ENCODE measurements around the gene FLII.

Gene FLII

DNA sequence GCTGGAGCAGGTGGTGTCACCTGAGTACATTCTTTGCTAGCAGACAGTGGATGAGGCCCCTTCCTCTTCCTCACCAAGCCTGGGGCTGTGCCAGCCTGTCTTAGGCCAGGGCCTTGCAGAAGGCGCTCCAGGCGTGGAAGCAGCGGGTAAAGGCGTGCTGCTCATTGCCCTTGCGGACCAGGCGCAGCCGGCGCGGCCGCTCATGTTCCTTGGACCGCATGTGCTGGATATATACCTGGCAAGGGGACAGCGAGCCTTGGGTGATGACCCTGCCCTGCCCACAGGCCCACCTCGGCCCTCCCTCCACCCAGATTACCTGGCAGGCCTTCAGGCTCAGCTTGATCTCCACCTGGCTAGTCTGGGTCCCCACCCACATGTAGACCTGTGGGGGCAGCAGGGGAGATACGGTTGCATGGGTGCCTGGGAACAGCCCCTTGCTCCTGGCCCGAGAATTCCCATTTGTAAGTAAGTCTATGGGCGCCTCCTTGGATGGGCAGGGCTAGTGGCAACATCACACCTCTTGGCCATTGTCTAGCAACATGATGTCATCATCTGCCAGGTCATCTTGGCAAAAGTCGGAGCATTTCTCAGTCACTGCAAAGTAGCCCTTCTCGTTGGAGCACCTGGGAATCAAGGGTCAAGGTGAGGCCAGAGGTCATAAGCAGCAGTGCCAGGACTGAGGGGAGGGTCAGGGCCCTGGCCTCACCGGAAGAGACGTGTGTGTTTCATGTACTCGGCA is 13.3 kb downstream of the FLII start:
- in situ Hi-C loops (cut with HindIII; ENCODE audit: low sequenced_read_pairs): no loop called here

DNA sequence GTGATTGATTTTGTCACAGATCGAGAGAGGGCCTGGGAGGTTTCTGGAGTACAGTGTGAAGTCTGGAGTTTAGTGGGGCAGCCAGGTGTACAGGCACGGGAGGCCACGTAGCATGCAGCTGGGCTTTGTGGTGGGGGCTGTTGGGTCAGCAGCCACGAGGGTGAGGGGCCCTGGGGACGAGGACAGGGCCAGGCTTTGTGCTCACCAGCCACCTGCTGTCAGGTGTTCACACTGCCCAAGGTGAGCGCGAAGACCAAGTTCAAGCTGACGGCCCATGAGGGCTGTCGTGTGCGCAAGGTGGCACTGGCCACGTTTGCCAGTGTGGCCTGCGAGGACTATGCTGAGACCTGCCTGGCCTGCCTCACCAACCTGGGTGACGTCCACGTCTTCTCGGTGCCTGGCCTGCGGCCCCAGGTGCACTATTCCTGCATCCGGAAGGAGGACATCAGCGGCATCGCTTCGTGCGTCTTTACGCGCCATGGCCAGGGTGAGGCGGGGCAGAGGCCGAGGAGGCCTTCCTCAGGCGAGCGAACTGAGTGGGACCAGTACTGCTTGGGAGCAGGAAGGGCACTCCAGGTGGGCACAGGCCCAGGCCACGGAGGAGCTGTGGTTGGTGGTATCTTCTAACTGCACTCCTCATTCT is 17.2 kb downstream of the FLII start:
- in situ Hi-C loops (cut with HindIII; ENCODE audit: low sequenced_read_pairs): no loop called here

- in situ Hi-C loops (cut with HindIII; ENCODE audit: low sequenced_read_pairs): no loop called here
Measured at GRCh38 chr17:18240449-18240848, 18.1 kb downstream of the FLII start.

GRCh38 chr17:18238299-18238698 is 20.2 kb downstream of the FLII start:
- in situ Hi-C loops (cut with HindIII; ENCODE audit: low sequenced_read_pairs): no loop called here

DNA sequence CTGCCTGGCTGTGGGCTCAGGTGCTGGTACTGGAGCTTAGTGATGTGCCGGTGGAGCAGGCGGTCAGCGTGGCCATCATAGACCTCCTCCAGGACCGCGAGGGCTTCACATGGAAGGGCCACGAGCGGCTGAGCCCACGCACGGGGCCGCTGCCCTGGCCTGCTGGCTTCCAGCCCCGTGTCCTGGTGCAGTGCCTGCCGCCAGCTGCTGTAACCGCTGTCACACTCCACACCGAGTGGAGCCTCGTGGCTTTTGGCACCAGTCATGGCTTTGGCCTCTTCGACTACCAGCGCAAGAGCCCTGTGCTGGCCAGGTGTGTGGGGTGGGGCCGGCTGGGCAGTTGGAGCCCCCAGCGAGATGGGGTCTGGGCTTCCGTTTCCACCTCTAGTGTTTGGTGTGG is 21.1 kb downstream of the FLII start:
- in situ Hi-C loops (cut with HindIII; ENCODE audit: low sequenced_read_pairs): no loop called here

DNA sequence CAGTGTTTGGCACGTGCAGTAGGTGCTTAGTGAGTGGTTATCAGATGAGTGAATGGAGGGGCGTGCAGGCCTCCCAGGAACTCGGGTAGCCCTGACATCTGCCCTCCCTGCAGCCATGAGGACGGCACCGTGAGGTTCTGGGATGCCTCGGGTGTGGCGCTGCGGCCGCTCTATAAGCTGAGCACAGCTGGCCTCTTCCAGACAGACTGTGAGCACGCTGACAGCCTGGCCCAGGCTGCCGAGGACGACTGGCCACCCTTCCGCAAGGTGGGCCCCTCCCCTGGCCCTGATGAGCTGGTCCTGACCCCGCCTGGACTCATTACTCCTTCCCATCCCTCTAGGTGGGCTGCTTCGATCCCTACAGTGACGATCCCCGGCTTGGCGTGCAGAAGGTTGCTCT is 22.0 kb downstream of the FLII start:
- in situ Hi-C loops (cut with HindIII; ENCODE audit: low sequenced_read_pairs): no loop called here

DNA sequence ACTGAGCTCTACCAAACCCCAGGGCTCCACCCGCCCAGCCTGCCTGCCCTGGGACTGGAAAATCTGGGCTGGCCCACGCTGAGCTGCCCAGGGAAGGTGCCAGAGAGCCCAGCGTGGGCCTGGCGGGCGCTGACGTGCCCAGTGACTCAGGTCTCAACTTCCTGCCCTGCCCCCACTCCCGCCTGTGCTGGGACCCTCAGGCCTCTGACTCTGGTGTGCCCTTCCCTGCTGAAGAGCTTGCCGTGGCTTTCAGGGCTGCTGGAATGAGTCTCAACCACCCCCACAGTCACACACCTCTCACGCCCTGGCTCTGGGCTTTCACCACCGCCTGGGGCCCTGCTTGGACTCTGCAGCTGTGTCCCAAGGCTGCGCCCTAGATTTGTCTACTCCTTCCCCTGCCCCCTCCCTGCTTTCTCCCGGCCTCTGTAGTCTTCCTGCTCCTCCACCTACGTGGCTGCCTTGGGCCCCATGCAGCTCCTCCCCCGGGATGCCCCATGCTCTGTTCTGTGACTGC is 22.7 kb downstream of the FLII start:
- in situ Hi-C loops (cut with HindIII; ENCODE audit: low sequenced_read_pairs): no loop called here

DNA sequence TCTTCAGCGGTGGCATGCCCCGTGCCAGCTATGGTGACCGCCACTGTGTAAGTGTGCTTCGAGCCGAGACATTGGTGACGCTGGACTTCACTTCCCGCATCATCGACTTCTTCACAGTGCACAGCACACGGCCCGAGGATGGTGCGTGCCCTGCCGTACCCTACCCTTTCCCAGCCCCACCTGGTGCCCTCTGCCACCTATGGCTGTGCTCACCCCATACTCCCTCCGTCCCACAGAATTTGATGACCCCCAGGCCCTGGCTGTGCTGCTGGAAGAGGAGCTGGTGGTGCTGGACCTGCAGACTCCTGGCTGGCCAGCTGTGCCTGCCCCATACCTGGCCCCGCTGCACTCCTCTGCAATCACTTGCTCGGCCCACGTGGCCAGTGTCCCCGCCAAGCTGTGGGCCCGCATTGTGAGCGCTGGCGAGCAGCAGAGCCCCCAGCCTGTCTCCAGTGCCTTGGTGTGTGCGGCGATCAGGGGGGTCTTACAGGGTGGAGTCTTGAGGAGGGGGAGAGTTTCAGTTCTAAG is 23.6 kb downstream of the FLII start:
- in situ Hi-C loops (cut with HindIII; ENCODE audit: low sequenced_read_pairs): no loop called here

GRCh38 chr17:18233803-18234518 is 24.6 kb downstream of the FLII start:
- in situ Hi-C loops (cut with HindIII; ENCODE audit: low sequenced_read_pairs): no loop called here

DNA sequence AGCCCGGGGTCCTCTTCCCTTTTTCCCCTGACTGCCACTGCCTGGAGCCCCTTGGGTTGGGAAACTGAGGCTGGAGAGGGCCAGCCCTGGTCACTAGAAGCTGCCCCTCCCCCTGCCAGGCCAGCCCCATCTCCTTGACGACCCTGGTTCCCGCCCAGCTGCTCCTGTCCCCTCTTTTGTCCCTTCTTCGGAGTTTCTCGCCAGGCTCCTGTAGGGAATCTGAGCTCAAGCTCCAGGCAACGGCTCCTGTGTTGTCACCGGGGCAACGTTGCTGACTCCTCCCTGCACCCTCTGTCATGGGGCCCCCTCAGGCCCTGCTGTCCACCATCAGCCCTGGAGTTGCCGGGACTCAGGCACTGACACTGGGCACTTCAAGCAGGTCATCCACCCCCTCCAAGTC is 27.4 kb downstream of the FLII start:
- in situ Hi-C loops (cut with HindIII; ENCODE audit: low sequenced_read_pairs): no loop called here

GRCh38 chr17:18230288-18231141 is 28.0 kb downstream of the FLII start:
- in situ Hi-C loops (cut with HindIII; ENCODE audit: low sequenced_read_pairs): no loop called here

DNA sequence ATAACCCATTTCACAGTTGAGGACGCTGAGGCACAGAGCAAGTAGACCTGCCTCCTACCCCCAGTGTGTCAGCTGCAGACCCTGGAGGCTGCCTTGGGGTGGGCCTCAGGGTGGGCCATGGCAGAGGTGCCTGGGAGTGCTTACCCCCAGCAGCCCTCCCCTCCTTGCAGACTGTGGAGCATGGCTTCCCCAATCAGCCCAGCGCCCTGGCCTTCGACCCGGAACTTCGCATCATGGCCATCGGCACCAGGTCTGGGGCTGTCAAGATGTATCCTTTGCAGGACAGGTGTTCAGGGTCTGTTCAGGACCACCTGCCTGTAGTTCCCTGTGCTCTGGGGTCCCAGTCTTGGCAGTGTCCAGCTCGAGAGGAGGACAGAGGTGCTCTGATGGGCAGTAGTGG is 28.8 kb downstream of the FLII start:
- in situ Hi-C loops (cut with HindIII; ENCODE audit: low sequenced_read_pairs): no loop called here

GRCh38 chr17:18229254-18229653 is 29.3 kb downstream of the FLII start:
- in situ Hi-C loops (cut with HindIII; ENCODE audit: low sequenced_read_pairs): no loop called here

DNA sequence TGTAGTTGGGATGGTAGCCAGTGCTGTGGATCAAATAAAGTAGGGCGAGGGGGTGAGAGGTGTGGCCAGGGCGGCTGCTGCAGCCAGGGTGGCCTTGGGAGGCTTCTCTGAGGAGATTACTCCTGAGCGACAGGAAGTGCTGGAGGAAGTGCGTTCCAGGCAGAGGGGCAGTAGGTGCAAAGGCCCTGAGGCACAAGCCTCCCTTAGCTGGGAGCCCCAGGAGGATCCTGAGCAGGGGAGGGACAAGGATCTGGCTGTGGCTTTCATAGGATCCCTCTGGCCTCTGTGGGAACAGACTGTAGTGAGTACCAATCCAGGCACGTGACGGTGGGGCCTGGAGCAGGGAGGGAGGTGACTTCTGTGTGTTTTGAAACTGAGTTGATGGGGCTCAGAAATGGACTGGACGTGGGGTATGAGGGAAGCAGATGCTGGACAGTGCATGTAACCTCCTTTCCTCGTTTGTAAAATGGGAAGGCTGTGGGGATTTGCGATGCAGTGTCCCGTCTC is 30.3 kb downstream of the FLII start:
- in situ Hi-C loops (cut with HindIII; ENCODE audit: low sequenced_read_pairs): no loop called here

GRCh38 chr17:18227635-18228034 is 30.9 kb downstream of the FLII start:
- in situ Hi-C loops (cut with HindIII; ENCODE audit: low sequenced_read_pairs): no loop called here

DNA sequence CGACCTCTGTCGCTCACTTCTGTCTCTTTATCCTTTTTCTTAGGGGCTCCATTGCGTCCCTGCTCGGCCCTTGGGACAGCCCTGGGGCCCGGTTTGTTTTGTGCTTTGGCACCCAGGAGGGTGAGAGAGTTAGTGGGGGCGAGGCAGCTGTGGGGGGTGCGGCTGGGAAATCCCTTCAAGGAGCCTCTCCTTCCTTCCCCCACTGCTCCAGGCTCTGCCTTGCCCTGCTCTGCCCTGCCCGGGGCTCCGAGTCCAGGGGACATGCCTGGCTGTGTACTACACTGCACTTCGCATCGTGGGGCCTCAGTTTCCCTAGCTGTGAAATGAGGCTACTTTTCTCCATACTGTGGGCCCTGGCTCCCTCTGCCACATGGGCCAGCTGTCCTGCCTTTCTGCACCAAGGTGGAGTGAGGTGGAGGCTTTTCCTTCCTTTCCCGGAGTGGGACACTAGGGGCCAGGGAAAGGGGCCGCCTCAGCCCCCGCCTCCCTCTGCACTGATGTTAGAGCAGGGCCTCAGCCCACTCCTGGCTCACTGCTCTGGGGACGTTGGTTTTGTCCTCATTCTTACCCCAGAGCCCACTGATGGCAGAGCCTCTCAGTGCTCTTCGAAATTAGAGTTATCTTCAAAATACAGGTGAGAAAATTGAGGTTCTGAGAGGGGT is 32.1 kb downstream of the FLII start:
- in situ Hi-C loops (cut with HindIII; ENCODE audit: low sequenced_read_pairs): no loop called here

DNA sequence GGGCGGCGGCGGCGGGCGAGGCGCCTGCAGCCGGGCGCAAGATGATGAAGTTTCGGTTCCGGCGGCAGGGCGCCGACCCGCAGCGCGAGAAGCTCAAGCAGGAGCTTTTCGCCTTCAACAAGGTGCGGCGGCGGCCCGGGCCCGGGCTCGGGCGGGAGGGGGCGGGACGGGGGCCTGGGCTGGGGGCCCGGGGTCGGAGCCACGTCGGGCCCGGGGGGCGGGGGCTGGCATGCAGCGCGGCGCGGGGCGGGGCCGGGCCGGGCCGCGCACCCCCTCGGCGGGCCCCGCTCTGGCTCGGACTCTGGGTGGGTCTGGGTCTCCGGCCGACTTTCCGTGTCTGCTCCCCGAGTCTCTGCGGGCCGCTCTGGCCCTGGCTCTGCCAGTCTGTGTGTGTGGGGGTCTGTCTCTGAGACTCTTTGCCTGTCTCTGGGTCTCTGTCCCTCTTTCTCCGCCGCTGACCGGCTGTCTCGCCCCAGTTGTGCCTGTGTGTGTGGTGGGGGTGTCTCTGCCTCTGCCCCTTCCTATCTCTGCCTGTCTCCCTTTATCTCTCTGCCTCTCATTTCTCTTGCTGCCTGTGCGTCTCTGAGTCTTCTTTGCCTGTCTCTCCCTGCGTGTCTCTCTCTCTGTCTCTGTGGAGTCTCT is 32.8 kb downstream of the FLII start:
- in situ Hi-C loops (cut with HindIII; ENCODE audit: low sequenced_read_pairs): no loop called here

DNA sequence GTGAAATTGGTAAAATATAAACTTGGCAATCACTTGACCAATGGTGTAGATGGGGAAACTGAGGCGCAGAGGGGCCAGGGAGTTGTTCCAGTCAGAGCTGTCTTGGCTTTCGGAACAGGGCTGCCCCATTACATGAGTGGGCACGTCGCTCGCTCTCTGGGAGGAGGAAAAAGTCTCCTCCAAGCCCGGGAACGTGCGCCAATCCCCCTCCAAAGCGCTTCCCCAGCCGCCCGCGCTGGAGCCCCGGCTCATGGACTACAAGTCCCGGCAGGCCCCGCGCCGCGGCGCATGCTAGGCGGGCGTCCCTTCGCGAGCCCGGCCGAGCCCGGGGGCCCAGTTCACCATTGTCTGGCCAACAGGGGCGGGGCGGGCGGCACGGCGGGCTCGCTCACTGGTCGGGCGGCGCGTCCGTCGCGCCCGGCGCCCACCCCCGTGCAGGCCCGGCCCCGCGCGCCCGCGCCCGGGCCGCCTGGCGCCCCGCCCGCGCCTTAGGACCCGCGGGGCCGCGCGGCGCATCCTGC is 33.4 kb downstream of the FLII start, which contains the start of gene LLGL1:
Gene LLGL1 (plus strand): TSS at position 515 of the 521 bp plus-strand sequence. CDS start 48 bp downstream, outside the sequence.
- in situ Hi-C loops (cut with HindIII; ENCODE audit: low sequenced_read_pairs): no loop called here

All from endothelial cell of hepatic sinusoid (primary cell).